Glutamatergic neuron (in vitro differentiated cells): Measurements from ENCODE around the gene ZMYND8. TPM values are rescaled to one million over a fixed set of nuclear protein-coding genes. Genes with fewer than 3 reads are reported as not detected.
"Not testable (repeated sequence)": the region's sequence is repeated elsewhere in the genome, so short reads cannot be mapped to it uniquely, and the experiment has no call there.

Experiments
- DNase-seq: peaks from one replicate; pipeline ENCODE4 v3.0.0; 2022
- H3K27ac Mint-ChIP-seq: one replicate; pipeline ENCODE4 v1.8.0; 2020; ENCODE audit warnings: mild to moderate bottlenecking, mixed read lengths, inconsistent platforms; ENCODE audit not compliant: unreplicated experiment
- H3K27me3 Mint-ChIP-seq: one replicate; pipeline ENCODE4 v1.8.0; 2020; ENCODE audit warnings: mild to moderate bottlenecking, moderate library complexity, mixed read lengths, inconsistent platforms; ENCODE audit not compliant: unreplicated experiment
- H3K36me3 Mint-ChIP-seq: one replicate; pipeline ENCODE4 v1.8.0; 2020; ENCODE audit warnings: mild to moderate bottlenecking, mixed read lengths, inconsistent platforms; ENCODE audit not compliant: unreplicated experiment
- H3K4me1 Mint-ChIP-seq: one replicate; pipeline ENCODE4 v1.8.0; 2020; ENCODE audit warnings: mild to moderate bottlenecking, low read depth, mixed read lengths, inconsistent platforms; ENCODE audit not compliant: unreplicated experiment
- H3K4me3 Mint-ChIP-seq: one replicate; pipeline ENCODE4 v1.8.0; 2020; ENCODE audit warnings: mild to moderate bottlenecking, mixed read lengths, inconsistent platforms; ENCODE audit not compliant: unreplicated experiment
- H3K9me3 Mint-ChIP-seq: one replicate; pipeline ENCODE4 v1.8.0; 2020; ENCODE audit warnings: mild to moderate bottlenecking, moderate library complexity, mixed read lengths, inconsistent platforms; ENCODE audit not compliant: unreplicated experiment
- total RNA-seq: library from RNA; stranded (reverse); fragmentation: NEBNext Ultra II Directional; extraction: Animal tissue kit (Norgen Biotek cat#: 25700); gene quantifications from one replicate; pipeline ENCODE4 v1.2.1, GENCODE V29; 2021; ENCODE audit not compliant: unreplicated experiment
- TF ChIP-seq, protein P1 (sequence below): fragments of 200-600 bp; sonication (generic); IDR thresholded peaks from one replicate; pipeline ENCODE4 v1.5.0; 2021; ENCODE audit not compliant: partially characterized antibody, unreplicated experiment

Gene ZMYND8
- total RNA-seq, 1 donor from 2014 or later = 116 TPM

DNA sequence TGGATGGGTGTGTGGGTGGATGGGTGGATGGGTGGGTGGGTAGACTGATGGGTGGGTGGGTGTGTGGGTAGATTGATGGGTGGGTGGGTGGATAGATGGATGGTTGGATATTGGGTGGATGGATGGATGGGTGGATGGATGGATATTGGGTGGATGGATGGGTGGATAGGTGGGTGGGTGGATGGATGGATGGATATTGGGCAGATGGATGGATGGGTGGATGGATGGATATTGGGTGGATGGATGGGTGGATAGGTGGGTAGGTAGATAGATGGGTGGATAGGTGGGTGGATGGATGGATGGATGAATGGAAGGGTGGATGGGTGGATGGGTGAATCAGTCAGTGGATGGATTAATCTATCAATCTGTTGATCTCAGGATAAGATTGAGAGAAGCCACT lies 177.2 kb downstream of the ZMYND8 start:
- TF ChIP-seq, protein P1, sequence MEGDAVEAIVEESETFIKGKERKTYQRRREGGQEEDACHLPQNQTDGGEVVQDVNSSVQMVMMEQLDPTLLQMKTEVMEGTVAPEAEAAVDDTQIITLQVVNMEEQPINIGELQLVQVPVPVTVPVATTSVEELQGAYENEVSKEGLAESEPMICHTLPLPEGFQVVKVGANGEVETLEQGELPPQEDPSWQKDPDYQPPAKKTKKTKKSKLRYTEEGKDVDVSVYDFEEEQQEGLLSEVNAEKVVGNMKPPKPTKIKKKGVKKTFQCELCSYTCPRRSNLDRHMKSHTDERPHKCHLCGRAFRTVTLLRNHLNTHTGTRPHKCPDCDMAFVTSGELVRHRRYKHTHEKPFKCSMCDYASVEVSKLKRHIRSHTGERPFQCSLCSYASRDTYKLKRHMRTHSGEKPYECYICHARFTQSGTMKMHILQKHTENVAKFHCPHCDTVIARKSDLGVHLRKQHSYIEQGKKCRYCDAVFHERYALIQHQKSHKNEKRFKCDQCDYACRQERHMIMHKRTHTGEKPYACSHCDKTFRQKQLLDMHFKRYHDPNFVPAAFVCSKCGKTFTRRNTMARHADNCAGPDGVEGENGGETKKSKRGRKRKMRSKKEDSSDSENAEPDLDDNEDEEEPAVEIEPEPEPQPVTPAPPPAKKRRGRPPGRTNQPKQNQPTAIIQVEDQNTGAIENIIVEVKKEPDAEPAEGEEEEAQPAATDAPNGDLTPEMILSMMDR = no peak
- no peak for DNase-seq
- Mint-ChIP-seq H3K27me3 (no peaks in the 10 kb centered on the region), H3K4me1 (no peaks in the 10 kb centered on the region), H3K4me3 (no peak overlapping the region), H3K27ac (no peak overlapping the region), H3K36me3 (peaks cover 7% of the 10 kb centered on the region), H3K9me3 (peaks cover 4% of the 10 kb centered on the region)

DNA sequence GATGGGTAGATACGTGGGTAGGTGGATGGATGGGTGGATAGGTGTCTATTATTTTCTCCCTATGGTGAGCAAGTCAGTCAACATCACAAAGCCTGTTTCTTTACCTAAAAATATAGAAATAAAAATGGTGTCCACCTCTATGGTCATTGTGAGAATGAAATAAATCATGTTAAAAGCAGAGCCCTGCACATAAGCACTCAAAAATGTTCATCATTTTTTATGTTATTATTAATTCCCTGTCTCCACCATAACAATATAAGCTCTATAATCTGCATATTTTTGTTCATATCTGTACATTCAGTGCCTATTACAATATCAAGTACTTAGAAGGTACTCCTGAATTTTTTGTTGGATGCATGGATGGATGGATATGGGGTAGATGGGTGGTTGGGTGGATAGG lies 177.6 kb downstream of the ZMYND8 start:
- Mint-ChIP-seq H3K9me3 (peaks cover 4% of the 10 kb centered on the region), H3K4me1 (no peaks in the 10 kb centered on the region), H3K36me3 (peaks cover 7% of the 10 kb centered on the region), H3K27me3 (no peaks in the 10 kb centered on the region), H3K27ac (no peak overlapping the region), H3K4me3 (no peak overlapping the region)
- no peak for DNase-seq
- TF ChIP-seq, protein P1 = no peak

DNA sequence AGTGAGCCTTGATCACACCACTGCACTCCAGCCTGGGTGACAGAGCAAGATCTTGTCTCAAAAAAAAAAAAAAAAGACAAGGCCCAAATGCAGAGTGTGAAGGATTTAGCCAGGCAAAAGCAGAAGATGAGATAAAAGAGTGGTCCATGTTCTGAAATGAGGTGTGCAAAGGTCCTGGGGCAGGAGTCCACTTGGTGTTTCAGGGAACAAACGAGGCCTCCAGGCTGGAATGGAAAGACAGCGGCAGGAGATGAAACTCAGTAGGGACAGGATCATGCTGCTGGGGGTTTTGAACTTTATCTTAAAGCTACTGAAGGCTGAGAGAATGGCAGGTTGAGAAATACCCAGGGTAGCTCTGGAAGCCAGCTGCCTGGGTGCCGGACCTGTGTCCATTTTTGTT lies 178.2 kb downstream of the ZMYND8 start:
- Mint-ChIP-seq H3K9me3 (peaks cover 4% of the 10 kb centered on the region), H3K27ac (no peak overlapping the region)

DNA sequence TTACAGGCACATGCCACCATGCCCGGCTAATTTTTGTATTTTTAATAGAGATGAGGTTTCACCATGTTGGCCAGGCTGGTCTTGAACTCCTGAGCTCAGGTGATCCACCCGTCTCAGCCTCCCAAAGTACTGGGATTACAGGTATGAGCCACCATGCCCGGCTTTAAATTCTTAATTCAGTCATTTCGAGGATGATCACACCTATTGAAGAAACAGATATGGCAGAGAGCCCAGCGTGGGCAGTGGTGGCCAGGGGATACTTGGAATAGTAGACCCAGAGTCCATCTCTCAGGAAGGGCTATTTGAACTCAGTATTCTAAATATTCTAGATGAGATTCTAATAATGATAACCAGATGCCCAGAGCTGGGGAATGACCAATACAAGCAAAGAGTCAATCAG lies 180.3 kb downstream of the ZMYND8 start:
- H3K27ac Mint-ChIP-seq, H3K9me3 Mint-ChIP-seq, H3K27me3 Mint-ChIP-seq, H3K4me1 Mint-ChIP-seq, DNase-seq, H3K36me3 Mint-ChIP-seq, H3K4me3 Mint-ChIP-seq: not testable (repeated sequence)

More for the DNA sequence above, 178.2 kb downstream of the ZMYND8 start:
- DNase-seq = no peak
- TF ChIP-seq, protein P1 = no peak
- Mint-ChIP-seq H3K4me1 (no peaks in the 10 kb centered on the region), H3K4me3 (no peak overlapping the region), H3K27me3 (no peaks in the 10 kb centered on the region), H3K36me3 (peaks cover 7% of the 10 kb centered on the region)

DNA sequence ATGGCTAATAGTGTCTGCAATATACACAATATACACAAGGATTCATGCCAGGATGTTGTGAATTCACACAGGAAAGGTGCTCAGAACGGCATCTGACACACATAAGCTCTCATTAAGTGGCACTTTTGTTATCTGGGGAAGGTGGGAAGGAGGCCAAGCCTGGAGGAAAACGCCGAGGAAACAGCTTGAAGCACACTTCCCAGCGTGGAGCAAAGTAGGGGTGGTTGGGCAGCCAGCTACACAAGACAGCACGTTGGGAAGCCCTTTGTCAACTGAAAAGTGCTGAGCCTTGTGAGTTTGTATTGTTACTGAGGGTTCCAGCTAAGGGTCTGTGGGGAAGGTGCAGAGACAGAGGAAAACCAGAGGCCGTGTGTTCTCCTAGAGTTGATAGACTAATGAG lies 181.0 kb downstream of the ZMYND8 start:
- Mint-ChIP-seq H3K36me3 (peaks cover 7% of the 10 kb centered on the region), H3K27ac (no peak overlapping the region), H3K4me1 (no peaks in the 10 kb centered on the region), H3K4me3 (no peak overlapping the region), H3K27me3 (no peaks in the 10 kb centered on the region), H3K9me3 (peaks cover 2% of the 10 kb centered on the region)
- TF ChIP-seq, protein P1 = no peak
- DNase-seq = no peak
